HG02759 (cell line): ENCODE measurements around the gene CHFR.
"Not testable (repeated sequence)": the region's sequence is repeated elsewhere in the genome, so short reads cannot be mapped to it uniquely, and the experiment has no call there.

ENCODE experiments used
- ATAC-seq: cut with Tn5 transposase; IDR thresholded peaks from one replicate; pipeline ENCODE4 v1.9.1; 2021; ENCODE audit warnings: mild to moderate bottlenecking, moderate library complexity; ENCODE audit not compliant: unreplicated experiment

Gene CHFR

GRCh38 chr12:132887513-132888351 is at the start of gene CHFR:
Gene CHFR, minus strand, starts transcription at chr12:132887605. Its CDS starts 277 bp downstream, at chr12:132887328.
- peak; percentile 98 for ATAC-seq

GRCh38 chr12:132936921-132937320 is 49.5 kb upstream of the CHFR start:
- not testable (repeated sequence) for ATAC-seq

GRCh38 chr12:132936163-132936562 is 48.8 kb upstream of the CHFR start:
- no peak for ATAC-seq

GRCh38 chr12:132926415-132926833 is 39.0 kb upstream of the CHFR start:
- ATAC-seq, result no peak

- ATAC-seq, result no peak
Observed at GRCh38 chr12:132925597-132926414, 38.4 kb upstream of the CHFR start.

- no peak for ATAC-seq
Observed at GRCh38 chr12:132924356-132924755, 37.0 kb upstream of the CHFR start.

- ATAC-seq, result no peak
Observed at GRCh38 chr12:132923356-132923909, 36.0 kb upstream of the CHFR start.

- no peak for ATAC-seq
Observed at GRCh38 chr12:132922676-132923075, 35.3 kb upstream of the CHFR start.

GRCh38 chr12:132921685-132922084 is 34.3 kb upstream of the CHFR start:
- ATAC-seq, result no peak

- no peak for ATAC-seq
Observed at GRCh38 chr12:132918680-132919079, 31.3 kb upstream of the CHFR start.

GRCh38 chr12:132909030-132909368 is 21.6 kb upstream of the CHFR start:
- ATAC-seq, result no peak

- ATAC-seq, result peak; percentile 90
Observed at GRCh38 chr12:132908145-132909029, 21.0 kb upstream of the CHFR start.

GRCh38 chr12:132907789-132908144 is 20.4 kb upstream of the CHFR start:
- not testable (repeated sequence) for ATAC-seq

GRCh38 chr12:132907216-132907615 is 19.8 kb upstream of the CHFR start:
- ATAC-seq, result no peak

- ATAC-seq, result no peak
Observed at GRCh38 chr12:132904718-132905328, 17.4 kb upstream of the CHFR start.

GRCh38 chr12:132899033-132899432 is 11.6 kb upstream of the CHFR start:
- no peak for ATAC-seq

- ATAC-seq, result no peak
Observed at GRCh38 chr12:132888852-132889251, 1.4 kb upstream of the CHFR start.

GRCh38 chr12:132886529-132887477 is 602 bp downstream of the CHFR start:
- peak; percentile 20 for ATAC-seq

- no peak for ATAC-seq
Observed at GRCh38 chr12:132881818-132882217, 5.6 kb downstream of the CHFR start.
